ACC112 (cell line): ENCODE measurements around the gene RGSL1.

Experiments used
- H2AFZ ChIP-seq: fragments of 200-600 bp; sonication (generic); one replicate; pipeline ENCODE4 v1.6.0; 2017; ENCODE audit warnings: antibody characterized with exemption, low read length; ENCODE audit not compliant: unreplicated experiment
- H3K27ac ChIP-seq: fragments of 200-600 bp; sonication (generic); 2 replicates; pipeline ENCODE4 v1.5.1; 2014; ENCODE audit warnings: low read depth, mild to moderate bottlenecking, antibody characterized with exemption, low read length, moderate library complexity
- H3K27me3 ChIP-seq: fragments of 200-600 bp; sonication (generic); 2 replicates; pipeline ENCODE4 v1.6.1; 2014; ENCODE audit warnings: mild to moderate bottlenecking, antibody characterized with exemption, low read length, moderate library complexity, mixed read lengths; ENCODE audit not compliant: insufficient read depth
- H3K36me3 ChIP-seq: fragments of 200-600 bp; sonication (generic); 2 replicates; pipeline ENCODE4 v1.6.1; 2016; ENCODE audit warnings: mild to moderate bottlenecking, antibody characterized with exemption, low read length, moderate library complexity, mixed read lengths; ENCODE audit not compliant: insufficient read depth
- H3K4me1 ChIP-seq: fragments of 200-600 bp; sonication (generic); one replicate; pipeline ENCODE4 v1.6.1; 2016; ENCODE audit warnings: low read length, mixed read lengths; ENCODE audit not compliant: insufficient read depth, unreplicated experiment, control insufficient read depth
- H3K4me3 ChIP-seq: fragments of 200-600 bp; sonication (generic); 2 replicates; pipeline ENCODE4 v1.5.1; 2014; ENCODE audit warnings: mild to moderate bottlenecking, low read depth, low read length
- H3K79me2 ChIP-seq: fragments of 200-600 bp; sonication (generic); one replicate; pipeline ENCODE4 v1.6.0; 2016; ENCODE audit warnings: low read length; ENCODE audit not compliant: control insufficient read depth, unreplicated experiment, insufficient read depth

Gene RGSL1

GRCh38 chr1:182450087-182450486 lies at the start of gene RGSL1:
Gene RGSL1 (plus strand): TSS chr1:182450146. CDS start chr1:182450166, 20 bp downstream.
- H2AFZ ChIP-seq, result no peak within 1 kb of the TSS
- H3K4me1 ChIP-seq, result no peaks in the 10 kb centered on the region
- H3K27me3 ChIP-seq, result peaks cover 15% of the 10 kb centered on the region
- H3K4me3 ChIP-seq, result no peak within 1 kb of the TSS
- no peak within 1 kb of the TSS for H3K27ac ChIP-seq
- H3K79me2 ChIP-seq, result no peaks in the 10 kb centered on the region
- no peaks in the 10 kb centered on the region for H3K36me3 ChIP-seq

- Histone ChIP-seq H3K36me3 (no peaks in the 10 kb centered on the region), H3K4me3 (no peak within 1 kb of the TSS), H3K27me3 (no peaks in the 10 kb centered on the region), H3K4me1 (peaks cover 14% of the 10 kb centered on the region), H2AFZ (no peak within 1 kb of the TSS), H3K27ac (no peak within 1 kb of the TSS), H3K79me2 (no peaks in the 10 kb centered on the region)
These were observed 49.4 kb upstream of the RGSL1 start, which contains the start of gene TEDDM1 for GRCh38 chr1:182400567-182400966. Gene TEDDM1 (minus strand): TSS chr1:182400667. CDS start chr1:182400485, 182 bp downstream.

- Histone ChIP-seq H3K4me1 (no peaks in the 10 kb centered on the region), H3K4me3 (no peak overlapping the region), H3K27ac (no peak overlapping the region), H3K79me2 (no peaks in the 10 kb centered on the region), H3K27me3 (peaks cover 25% of the 10 kb centered on the region), H3K36me3 (no peaks in the 10 kb centered on the region), H2AFZ (no peak overlapping the region)
These were observed 45.2 kb upstream of the RGSL1 start for GRCh38 chr1:182404781-182405180.

- Histone ChIP-seq H2AFZ (no peak overlapping the region), H3K79me2 (no peaks in the 10 kb centered on the region), H3K27me3 (peaks cover 25% of the 10 kb centered on the region), H3K36me3 (no peaks in the 10 kb centered on the region), H3K4me3 (no peak overlapping the region), H3K27ac (no peak overlapping the region), H3K4me1 (no peaks in the 10 kb centered on the region)
These were observed 44.4 kb upstream of the RGSL1 start for GRCh38 chr1:182405578-182405977.

- Histone ChIP-seq H3K79me2 (no peaks in the 10 kb centered on the region), H3K27me3 (peaks cover 25% of the 10 kb centered on the region), H3K27ac (no peak overlapping the region), H3K36me3 (no peaks in the 10 kb centered on the region), H2AFZ (no peak overlapping the region), H3K4me3 (no peak overlapping the region), H3K4me1 (no peaks in the 10 kb centered on the region)
These were observed 43.9 kb upstream of the RGSL1 start for GRCh38 chr1:182406012-182406411.

- H3K4me1 ChIP-seq, result no peaks in the 10 kb centered on the region
- H3K79me2 ChIP-seq, result no peaks in the 10 kb centered on the region
- H2AFZ ChIP-seq, result no peak overlapping the region
These were observed 42.2 kb upstream of the RGSL1 start for GRCh38 chr1:182407724-182408123.

GRCh38 chr1:182408435-182409075 lies 41.4 kb upstream of the RGSL1 start:
- Histone ChIP-seq H3K27me3 (peaks cover 25% of the 10 kb centered on the region), H3K27ac (no peak overlapping the region), H3K79me2 (no peaks in the 10 kb centered on the region), H3K4me1 (no peaks in the 10 kb centered on the region), H3K36me3 (no peaks in the 10 kb centered on the region), H2AFZ (no peak overlapping the region), H3K4me3 (no peak overlapping the region)

More at GRCh38 chr1:182407724-182408123, 42.2 kb upstream of the RGSL1 start:
- Histone ChIP-seq H3K36me3 (no peaks in the 10 kb centered on the region), H3K27me3 (peaks cover 25% of the 10 kb centered on the region), H3K4me3 (no peak overlapping the region), H3K27ac (no peak overlapping the region)

GRCh38 chr1:182410138-182410537 lies 39.8 kb upstream of the RGSL1 start:
- Histone ChIP-seq H3K4me3 (no peak overlapping the region), H3K27me3 (peaks cover 25% of the 10 kb centered on the region), H2AFZ (no peak overlapping the region), H3K36me3 (no peaks in the 10 kb centered on the region), H3K27ac (no peak overlapping the region), H3K4me1 (no peaks in the 10 kb centered on the region), H3K79me2 (no peaks in the 10 kb centered on the region)

- no peak overlapping the region for H2AFZ ChIP-seq
- no peaks in the 10 kb centered on the region for H3K79me2 ChIP-seq
- H3K36me3 ChIP-seq, result no peaks in the 10 kb centered on the region
- no peak overlapping the region for H3K27ac ChIP-seq
- H3K4me1 ChIP-seq, result no peaks in the 10 kb centered on the region
- H3K27me3 ChIP-seq, result peaks cover 25% of the 10 kb centered on the region
- H3K4me3 ChIP-seq, result no peak overlapping the region
These were observed 39.2 kb upstream of the RGSL1 start for GRCh38 chr1:182410620-182411273.

- Histone ChIP-seq H3K4me1 (no peaks in the 10 kb centered on the region), H3K4me3 (no peak overlapping the region), H3K79me2 (no peaks in the 10 kb centered on the region), H2AFZ (no peak overlapping the region), H3K27ac (no peak overlapping the region), H3K36me3 (no peaks in the 10 kb centered on the region), H3K27me3 (peaks cover 26% of the 10 kb centered on the region)
These were observed 36.5 kb upstream of the RGSL1 start for GRCh38 chr1:182413486-182413885.

GRCh38 chr1:182413969-182414368 lies 36.0 kb upstream of the RGSL1 start:
- Histone ChIP-seq H2AFZ (no peak overlapping the region), H3K36me3 (no peaks in the 10 kb centered on the region), H3K4me3 (no peak overlapping the region), H3K4me1 (no peaks in the 10 kb centered on the region), H3K79me2 (no peaks in the 10 kb centered on the region), H3K27me3 (peaks cover 26% of the 10 kb centered on the region), H3K27ac (no peak overlapping the region)
